ENCODE measurements around the gene MRGPRD. TPM values are rescaled to one million over a fixed set of nuclear protein-coding genes. Genes with fewer than 3 reads are reported as not detected.

Gene MRGPRD
- not detected for polyA plus RNA-seq (ENCODE audit: insufficient read length)
- long read RNA-seq, donor 1, result 0 reads
- long read RNA-seq, donor 2, result 0 reads
- long read RNA-seq, donor 3, result 0 reads
- long read RNA-seq, donor 4, result 0 reads
- long read RNA-seq, donor 5, result 0 reads
- long read RNA-seq, donor 6, result 0 reads
- long read RNA-seq, donor 7, result 0 reads
- long read RNA-seq, donor 8, result 0 reads

- no peak for DNase-seq
Observed at GRCh38 chr11:68980776-68981065, at the start of gene MRGPRD. TSS of gene MRGPRD (minus strand) at chr11:68980986. CDS start at chr11:68980986, 0 bp downstream.

GRCh38 chr11:69030301-69030700, 49.5 kb upstream of the MRGPRD start:
- DNase-seq, result no peak

- DNase-seq, result no peak
Observed at GRCh38 chr11:69027704-69028372, 47.1 kb upstream of the MRGPRD start.

- no peak for DNase-seq
Observed at GRCh38 chr11:69024509-69024908, 43.7 kb upstream of the MRGPRD start.

- no peak for DNase-seq
Observed at GRCh38 chr11:69022260-69022659, 41.5 kb upstream of the MRGPRD start.

- DNase-seq, result no peak
Observed at GRCh38 chr11:69018924-69019323, 38.1 kb upstream of the MRGPRD start.

GRCh38 chr11:69017951-69018350, 37.2 kb upstream of the MRGPRD start:
- no peak for DNase-seq

- no peak for DNase-seq
Observed at GRCh38 chr11:69014898-69015549, 34.2 kb upstream of the MRGPRD start.

GRCh38 chr11:69014084-69014851, 33.5 kb upstream of the MRGPRD start:
- DNase-seq, result peak; percentile 79

GRCh38 chr11:69013009-69013951, 32.5 kb upstream of the MRGPRD start, which contains the start of gene MRGPRF:
TSS of gene MRGPRF (minus strand) at chr11:69013246. CDS start at chr11:69009901, 3,345 bp downstream.
- no peak for DNase-seq

- DNase-seq, result no peak
Observed at GRCh38 chr11:69012092-69013008, 31.6 kb upstream of the MRGPRD start.

GRCh38 chr11:69011624-69012091, 30.9 kb upstream of the MRGPRD start:
- DNase-seq, result no peak

- peak; percentile 75 for DNase-seq
Observed at GRCh38 chr11:69010964-69011623, 30.3 kb upstream of the MRGPRD start.

- DNase-seq, result no peak
Observed at GRCh38 chr11:69010361-69010891, 29.6 kb upstream of the MRGPRD start.

GRCh38 chr11:69009441-69010211, 28.8 kb upstream of the MRGPRD start:
- no peak for DNase-seq

- no peak for DNase-seq
Observed at GRCh38 chr11:69008737-69009440, 28.1 kb upstream of the MRGPRD start.

- DNase-seq, result no peak
Observed at GRCh38 chr11:69007975-69008381, 27.2 kb upstream of the MRGPRD start.

GRCh38 chr11:69006816-69007215, 26.0 kb upstream of the MRGPRD start:
- DNase-seq, result no peak

Measured in left kidney (tissue), 8 donors.